ENCODE measurements around the gene TMEM69.
"Not testable (repeated sequence)": the region's sequence is repeated elsewhere in the genome, so short reads cannot be mapped to it uniquely, and the experiment has no call there.

Gene TMEM69

GRCh38 chr1:45687754-45688740, at the start of gene TMEM69:
Gene TMEM69 (plus strand): TSS chr1:45688181. CDS start chr1:45691069, 2,888 bp downstream.
- peak; percentile 84 to 93 (median 88) for DNase-seq

DNA sequence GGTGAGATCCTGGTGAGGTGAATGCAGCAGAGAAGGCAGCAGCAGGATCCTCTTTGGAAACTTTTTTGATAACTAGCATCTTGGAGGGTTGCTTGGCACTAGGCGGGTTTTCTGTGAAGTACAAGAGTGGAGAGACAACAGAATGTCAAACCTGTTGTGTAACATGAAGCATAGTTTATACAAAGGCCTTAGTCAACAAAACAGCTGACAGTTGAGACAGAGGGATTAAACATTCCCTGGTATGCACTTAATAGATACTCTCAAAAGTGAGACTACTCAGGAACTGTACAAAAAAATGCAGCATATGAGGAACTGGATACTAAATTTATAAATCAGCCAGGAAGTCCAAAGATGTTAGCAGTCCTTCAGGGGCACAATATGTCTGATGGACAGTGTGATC, 47.7 kb upstream of the TMEM69 start:
- DNase-seq = no peak

- no peak for DNase-seq
These were observed 44.7 kb upstream of the TMEM69 start for GRCh38 chr1:45643321-45643720.

GRCh38 chr1:45643978-45644377, 44.0 kb upstream of the TMEM69 start:
- peak in 1 of 3 experiments; percentile 13 for DNase-seq

- DNase-seq = no peak
These were observed 43.3 kb upstream of the TMEM69 start for GRCh38 chr1:45644661-45645060.

GRCh38 chr1:45647248-45648021, 40.5 kb upstream of the TMEM69 start:
- no peak for DNase-seq

DNA sequence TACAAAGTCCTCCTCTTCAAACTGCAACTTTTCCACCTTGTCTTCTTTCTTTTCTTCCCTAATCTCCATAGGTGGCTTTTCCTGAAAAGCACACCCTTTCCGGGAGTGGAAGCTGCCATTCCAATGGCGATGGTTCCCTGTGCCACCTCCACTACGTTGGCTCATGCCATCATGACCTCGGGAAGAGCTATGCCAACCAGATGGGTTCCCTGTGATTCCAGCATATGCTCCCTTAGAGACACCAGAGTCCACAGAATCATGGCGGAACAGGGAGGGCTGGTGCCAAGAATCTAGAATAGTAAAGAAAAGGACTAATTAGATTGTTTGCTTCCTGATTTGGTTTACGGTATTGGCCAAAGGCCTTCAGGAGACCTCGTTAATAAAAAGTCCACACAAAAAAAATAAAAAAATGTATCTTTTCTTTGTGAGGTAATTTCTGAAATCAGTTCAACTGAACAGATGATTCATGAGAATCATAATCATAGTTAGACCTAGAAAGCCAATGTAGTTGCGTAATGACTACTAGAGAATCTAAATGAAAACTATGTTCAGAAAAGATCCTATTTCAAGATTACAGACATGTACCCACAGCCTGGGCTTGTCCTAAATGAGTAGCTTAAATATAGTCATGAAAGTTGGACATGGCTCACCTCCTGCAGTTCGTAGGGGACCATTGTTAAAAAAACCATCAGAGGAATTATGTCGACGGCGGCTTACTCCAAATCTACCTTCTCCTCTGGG, 33.3 kb upstream of the TMEM69 start:
- DNase-seq = no peak

- DNase-seq = no peak
These were observed 31.3 kb upstream of the TMEM69 start for GRCh38 chr1:45656573-45657226.

DNA sequence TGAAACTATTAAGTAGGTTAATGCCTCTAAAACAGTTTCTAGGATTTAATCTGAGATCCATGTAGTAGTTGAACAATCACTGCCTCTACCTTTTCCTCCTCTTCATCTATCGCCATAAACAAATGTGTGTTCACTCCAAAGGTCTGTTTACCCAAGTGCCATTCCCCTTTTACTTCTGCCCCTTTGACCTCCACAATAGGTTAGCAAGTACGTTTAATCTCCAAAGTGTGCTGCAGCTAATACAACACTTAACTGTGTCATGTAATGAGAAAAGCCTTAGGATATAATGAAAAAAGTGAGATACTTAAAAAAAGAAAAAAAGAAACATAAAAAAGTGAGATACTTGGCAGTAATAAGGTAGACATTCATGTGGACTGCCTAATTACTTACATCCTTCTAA, 29.8 kb upstream of the TMEM69 start:
- DNase-seq = no peak

DNA sequence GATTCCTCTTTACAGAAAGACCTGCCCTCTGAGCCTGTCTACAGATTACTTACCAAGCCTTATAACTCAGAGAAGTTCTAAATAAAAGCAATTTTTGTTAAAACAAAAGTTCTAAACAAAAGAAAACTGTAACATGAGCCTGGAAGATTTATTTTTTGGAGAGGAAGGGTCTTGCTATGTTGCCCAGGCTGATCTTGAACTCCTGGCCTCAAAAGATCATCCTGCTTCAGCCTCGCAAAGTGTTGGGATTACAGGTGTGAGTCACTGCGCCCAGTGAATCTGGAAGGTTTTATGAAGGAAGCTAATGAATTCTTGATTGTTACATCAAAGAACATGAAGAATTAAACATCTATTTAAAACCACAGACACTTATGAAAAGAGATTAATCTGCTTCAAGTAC, 28.8 kb upstream of the TMEM69 start:
- no peak for DNase-seq

GRCh38 chr1:45660336-45660735, 27.6 kb upstream of the TMEM69 start:
- no peak for DNase-seq

DNA sequence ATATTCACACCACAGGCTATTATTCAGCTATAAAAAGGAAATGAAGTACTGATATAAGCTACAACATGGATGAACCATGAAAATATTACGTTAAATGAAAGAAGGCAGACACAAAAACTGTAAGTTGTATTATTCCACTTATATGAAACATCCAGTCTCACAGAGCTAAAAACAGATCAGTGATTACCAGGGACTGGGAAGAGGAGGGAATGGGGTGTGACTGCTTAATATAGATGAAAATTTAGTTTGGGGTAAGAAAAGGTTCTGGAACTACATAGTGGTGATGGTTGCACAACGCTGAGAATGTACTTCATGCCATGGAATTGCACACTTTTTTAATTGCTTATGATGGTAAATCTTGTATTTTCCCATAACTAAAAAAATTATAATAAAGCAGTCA, 21.1 kb upstream of the TMEM69 start:
- no peak for DNase-seq

GRCh38 chr1:45667321-45668111, 20.5 kb upstream of the TMEM69 start:
- DNase-seq = no peak

GRCh38 chr1:45668526-45668925, 19.5 kb upstream of the TMEM69 start:
- DNase-seq = no peak

GRCh38 chr1:45669379-45669778, 18.6 kb upstream of the TMEM69 start:
- no peak for DNase-seq

GRCh38 chr1:45669859-45670655, 17.9 kb upstream of the TMEM69 start:
- no peak for DNase-seq

- DNase-seq = no peak
These were observed 14.0 kb upstream of the TMEM69 start for GRCh38 chr1:45673956-45674355.

DNA sequence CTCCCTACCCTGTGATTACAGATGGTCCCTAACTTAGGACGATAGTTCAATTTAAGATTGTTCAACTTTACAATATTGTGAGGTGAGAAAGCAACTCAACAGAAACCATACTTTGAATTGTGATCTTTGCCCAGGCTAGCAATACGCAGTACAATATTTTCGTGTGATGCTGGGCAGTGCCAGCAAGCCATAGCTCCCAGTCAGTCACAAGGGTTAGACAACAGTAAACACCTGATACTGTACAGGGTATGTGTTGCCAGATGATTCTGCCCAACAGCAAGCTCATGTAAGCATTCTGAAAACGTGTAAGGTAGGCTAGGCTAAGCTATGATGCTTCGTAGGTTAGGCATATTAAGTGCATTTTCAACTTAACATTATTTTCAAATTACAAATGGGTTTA, 13.5 kb upstream of the TMEM69 start:
- no peak for DNase-seq

GRCh38 chr1:45676553-45676952, 11.4 kb upstream of the TMEM69 start:
- DNase-seq = not testable (repeated sequence)

- DNase-seq = no peak
These were observed 10.2 kb upstream of the TMEM69 start for GRCh38 chr1:45677751-45678245.

- no peak for DNase-seq
These were observed 9.5 kb upstream of the TMEM69 start for GRCh38 chr1:45678489-45678888.

Measured in NCI-H1417 (cell line).